ENCODE data around the gene CDK12. TPM values are rescaled to one million over a fixed set of nuclear protein-coding genes. Genes with fewer than 3 reads are reported as not detected.

The CDK12 gene
- polyA plus RNA-seq (2012; rRNA removed) = 11.6 and 15.7 TPM in 2 replicates
- 8.5 and 9.0 TPM in 2 replicates for polyA plus RNA-seq (2012; cell fraction: cytosol; rRNA removed)
- 45.1 and 59.0 TPM in 2 replicates for polyA plus RNA-seq (2012; cell fraction: nucleus; rRNA removed)

DNA sequence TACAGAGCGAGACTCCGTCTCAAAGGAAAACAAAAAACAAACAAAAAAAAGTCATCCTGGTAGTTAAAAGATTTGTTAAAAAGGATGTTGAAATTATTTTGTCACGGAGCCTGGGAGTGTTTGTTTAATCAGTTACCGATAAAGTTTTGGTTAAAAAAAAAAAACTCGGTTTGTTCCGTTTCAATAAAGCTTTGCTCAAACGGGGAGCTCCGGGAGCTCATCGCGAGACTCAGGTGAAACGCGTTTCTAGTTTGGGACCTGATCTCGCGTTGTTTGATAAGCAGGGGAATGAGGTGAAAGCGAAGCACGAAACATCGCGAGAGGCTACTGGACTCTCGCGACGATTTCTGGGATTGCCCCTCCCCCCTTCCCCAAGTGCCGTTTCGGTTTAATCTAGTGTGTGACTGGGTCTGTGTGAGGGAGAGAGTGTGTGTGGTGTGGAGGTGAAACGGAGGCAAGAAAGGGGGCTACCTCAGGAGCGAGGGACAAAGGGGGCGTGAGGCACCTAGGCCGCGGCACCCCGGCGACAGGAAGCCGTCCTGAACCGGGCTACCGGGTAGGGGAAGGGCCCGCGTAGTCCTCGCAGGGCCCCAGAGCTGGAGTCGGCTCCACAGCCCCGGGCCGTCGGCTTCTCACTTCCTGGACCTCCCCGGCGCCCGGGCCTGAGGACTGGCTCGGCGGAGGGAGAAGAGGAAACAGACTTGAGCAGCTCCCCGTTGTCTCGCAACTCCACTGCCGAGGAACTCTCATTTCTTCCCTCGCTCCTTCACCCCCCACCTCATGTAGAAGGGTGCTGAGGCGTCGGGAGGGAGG, at the start of gene CDK12:
TSS of gene CDK12 (plus strand) at position 374 of the 813 bp plus-strand sequence. CDS start 586 bp downstream, outside the sequence.
- Histone ChIP-seq H4K20me1 (ENCODE audit: insufficient read depth) (peaks cover 41% of the 10 kb centered on the region), H3K36me3 (replicated peaks in 1 of 2; ENCODE audit: control insufficient read depth in 1 of 2, insufficient read depth in 2 of 2, low read length in 1 of 2) (peaks cover 0 to 3% of the 10 kb centered on the region in 2 experiments), H3K27me3 (ENCODE audit: insufficient read depth) (no peaks in the 10 kb centered on the region), H3K4me3 (ENCODE audit: low read depth in 2 of 2, low read length in 1 of 2) (peak within 1 kb of the TSS; percentile 74 to 77), H3K9me2 (no peaks in the 10 kb centered on the region), H3K27ac (ENCODE audit: low read depth in 2 of 2, low read length in 1 of 2) (peak within 1 kb of the TSS; percentile 91 to 96), H3K4me1 (ENCODE audit: control insufficient read depth in 1 of 2, insufficient read depth in 2 of 2, low read depth in 1 of 2, low read length in 1 of 2) (peaks cover 4 to 6% of the 10 kb centered on the region in 2 experiments; a peak in 2 of 4 replicates), H3K9me3 (no peaks in the 10 kb centered on the region), H3F3A (replicated peaks; ENCODE audit: insufficient read depth) (peaks cover 3% of the 10 kb centered on the region), H2AFZ (ENCODE audit: low read depth) (peak within 1 kb of the TSS; percentile 96), H3K79me2 (ENCODE audit: insufficient read depth) (peaks cover 44% of the 10 kb centered on the region), H3K9ac (peak within 1 kb of the TSS; percentile 96), H3K4me2 (peak within 1 kb of the TSS; percentile 93)
- CTCF ChIA-PET = interaction anchor here (0.9 to 2.6 kb wide), 8 partner anchors 10 to 255 kb away, joined by 3 to 6 read pairs (median 4); partner anchors contain the start of gene MED1
- POLR2A ChIA-PET = interaction anchor here (0.6 to 4.3 kb wide), 2 partner anchors 9 to 250 kb away, joined by 4 to 41 read pairs; partner anchors contain the start of gene MED1
- DNase-seq = peak; percentile 94
- TF ChIP-seq, protein P1, sequence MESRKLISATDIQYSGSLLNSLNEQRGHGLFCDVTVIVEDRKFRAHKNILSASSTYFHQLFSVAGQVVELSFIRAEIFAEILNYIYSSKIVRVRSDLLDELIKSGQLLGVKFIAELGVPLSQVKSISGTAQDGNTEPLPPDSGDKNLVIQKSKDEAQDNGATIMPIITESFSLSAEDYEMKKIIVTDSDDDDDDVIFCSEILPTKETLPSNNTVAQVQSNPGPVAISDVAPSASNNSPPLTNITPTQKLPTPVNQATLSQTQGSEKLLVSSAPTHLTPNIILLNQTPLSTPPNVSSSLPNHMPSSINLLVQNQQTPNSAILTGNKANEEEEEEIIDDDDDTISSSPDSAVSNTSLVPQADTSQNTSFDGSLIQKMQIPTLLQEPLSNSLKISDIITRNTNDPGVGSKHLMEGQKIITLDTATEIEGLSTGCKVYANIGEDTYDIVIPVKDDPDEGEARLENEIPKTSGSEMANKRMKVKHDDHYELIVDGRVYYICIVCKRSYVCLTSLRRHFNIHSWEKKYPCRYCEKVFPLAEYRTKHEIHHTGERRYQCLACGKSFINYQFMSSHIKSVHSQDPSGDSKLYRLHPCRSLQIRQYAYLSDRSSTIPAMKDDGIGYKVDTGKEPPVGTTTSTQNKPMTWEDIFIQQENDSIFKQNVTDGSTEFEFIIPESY (IDR thresholded peaks at IDR 0.05; ENCODE audit: borderline replicate concordance, low read depth) = peak; percentile 100
- TF ChIP-seq SIN3A (IDR thresholded peaks at IDR 0.05; ENCODE audit: borderline replicate concordance, low read depth, low read length) (peak; percentile 100), MEF2A (IDR thresholded peaks at IDR 0.05; ENCODE audit: borderline replicate concordance, low read depth) (no peak), EZH2phosphoT487 (IDR thresholded peaks at IDR 0.05; ENCODE audit: borderline replicate concordance, low read depth) (no peak), TAF1 (IDR thresholded peaks at IDR 0.05; ENCODE audit: borderline replicate concordance, low read depth, low read length) (peak; percentile 95), YY1 (IDR thresholded peaks at IDR 0.05; ENCODE audit: low read depth) (peak; percentile 40; the same call in 1 of the 2 replicates), ELF1 (IDR thresholded peaks at IDR 0.05) (peak; percentile 62), NFIC (IDR thresholded peaks at IDR 0.05; ENCODE audit: borderline replicate concordance) (no peak), POLR2AphosphoS5 (IDR thresholded peaks at IDR 0.05; ENCODE audit: low read depth, low read length) (peak; percentile 97), EP300 (IDR thresholded peaks at IDR 0.05; ENCODE audit: borderline replicate concordance in 1 of 2, low read depth in 1 of 2, low read length in 1 of 2) (0 out of 4 replicates have a peak, but pooled peaks of 1 of the 2 experiments have one; percentile 22), JUND (IDR thresholded peaks at IDR 0.05) (no peak), MXI1 (IDR thresholded peaks at IDR 0.05; ENCODE audit: low read depth, low read length) (peak; percentile 65; the same call in 1 of the 2 replicates), CHD2 (IDR thresholded peaks at IDR 0.05; ENCODE audit: low read length, partially characterized antibody) (peak; percentile 100), TCF12 (IDR thresholded peaks at IDR 0.05) (peak; percentile 61)
- TF ChIP-seq, protein P2, sequence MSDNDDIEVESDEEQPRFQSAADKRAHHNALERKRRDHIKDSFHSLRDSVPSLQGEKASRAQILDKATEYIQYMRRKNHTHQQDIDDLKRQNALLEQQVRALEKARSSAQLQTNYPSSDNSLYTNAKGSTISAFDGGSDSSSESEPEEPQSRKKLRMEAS (IDR thresholded peaks at IDR 0.05; ENCODE audit: low read depth) = peak; percentile 31; the same call in 1 of the 2 replicates
- TF ChIP-seq, protein P3, sequence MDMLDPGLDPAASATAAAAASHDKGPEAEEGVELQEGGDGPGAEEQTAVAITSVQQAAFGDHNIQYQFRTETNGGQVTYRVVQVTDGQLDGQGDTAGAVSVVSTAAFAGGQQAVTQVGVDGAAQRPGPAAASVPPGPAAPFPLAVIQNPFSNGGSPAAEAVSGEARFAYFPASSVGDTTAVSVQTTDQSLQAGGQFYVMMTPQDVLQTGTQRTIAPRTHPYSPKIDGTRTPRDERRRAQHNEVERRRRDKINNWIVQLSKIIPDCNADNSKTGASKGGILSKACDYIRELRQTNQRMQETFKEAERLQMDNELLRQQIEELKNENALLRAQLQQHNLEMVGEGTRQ (IDR thresholded peaks at IDR 0.05; ENCODE audit: borderline replicate concordance, low read depth, low read length) = no peak
- TF ChIP-seq, protein P4, sequence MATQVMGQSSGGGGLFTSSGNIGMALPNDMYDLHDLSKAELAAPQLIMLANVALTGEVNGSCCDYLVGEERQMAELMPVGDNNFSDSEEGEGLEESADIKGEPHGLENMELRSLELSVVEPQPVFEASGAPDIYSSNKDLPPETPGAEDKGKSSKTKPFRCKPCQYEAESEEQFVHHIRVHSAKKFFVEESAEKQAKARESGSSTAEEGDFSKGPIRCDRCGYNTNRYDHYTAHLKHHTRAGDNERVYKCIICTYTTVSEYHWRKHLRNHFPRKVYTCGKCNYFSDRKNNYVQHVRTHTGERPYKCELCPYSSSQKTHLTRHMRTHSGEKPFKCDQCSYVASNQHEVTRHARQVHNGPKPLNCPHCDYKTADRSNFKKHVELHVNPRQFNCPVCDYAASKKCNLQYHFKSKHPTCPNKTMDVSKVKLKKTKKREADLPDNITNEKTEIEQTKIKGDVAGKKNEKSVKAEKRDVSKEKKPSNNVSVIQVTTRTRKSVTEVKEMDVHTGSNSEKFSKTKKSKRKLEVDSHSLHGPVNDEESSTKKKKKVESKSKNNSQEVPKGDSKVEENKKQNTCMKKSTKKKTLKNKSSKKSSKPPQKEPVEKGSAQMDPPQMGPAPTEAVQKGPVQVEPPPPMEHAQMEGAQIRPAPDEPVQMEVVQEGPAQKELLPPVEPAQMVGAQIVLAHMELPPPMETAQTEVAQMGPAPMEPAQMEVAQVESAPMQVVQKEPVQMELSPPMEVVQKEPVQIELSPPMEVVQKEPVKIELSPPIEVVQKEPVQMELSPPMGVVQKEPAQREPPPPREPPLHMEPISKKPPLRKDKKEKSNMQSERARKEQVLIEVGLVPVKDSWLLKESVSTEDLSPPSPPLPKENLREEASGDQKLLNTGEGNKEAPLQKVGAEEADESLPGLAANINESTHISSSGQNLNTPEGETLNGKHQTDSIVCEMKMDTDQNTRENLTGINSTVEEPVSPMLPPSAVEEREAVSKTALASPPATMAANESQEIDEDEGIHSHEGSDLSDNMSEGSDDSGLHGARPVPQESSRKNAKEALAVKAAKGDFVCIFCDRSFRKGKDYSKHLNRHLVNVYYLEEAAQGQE (IDR thresholded peaks at IDR 0.05; ENCODE audit: low read depth, low read length) = peak; percentile 37; the same call in 1 of the 2 replicates
- 5% methylated on average over 38 of the region's 51 CpGs for WGBS (ENCODE audit: low lambda C conversion rate)

All from SK-N-SH (cell line).